ENCODE measurements around the gene TIAL1. TPM values are rescaled to one million over a fixed set of nuclear protein-coding genes. Genes with fewer than 3 reads are reported as not detected.

The TIAL1 gene
- total and polyA plus RNA-seq, 2 of the 13 experiments (the other 11 are each of a cell fraction or from before 2014, with no cell fraction given): 31.5 to 148 TPM

GRCh38 chr10:119608316-119609155 is 11.8 kb upstream of the TIAL1 start (continued):
- peak; percentile 27; the same call in 1 of the 2 replicates for TF ChIP-seq ZFX (CRISPR knock-in tag; IDR thresholded peaks at IDR 0.05; ENCODE audit: low read depth)
- no peak for TF ChIP-seq ETV5 (CRISPR knock-in tag; IDR thresholded peaks at IDR 0.05; ENCODE audit: borderline replicate concordance)
- TF ChIP-seq ZNF432 (CRISPR knock-in tag; IDR thresholded peaks at IDR 0.05; ENCODE audit: borderline replicate concordance): no peak
- no peak for TF ChIP-seq AGO2 (optimal IDR thresholded peaks at IDR 0.05; ENCODE audit: low read depth, low read length)
- TF ChIP-seq STAG1 (CRISPR knock-in tag; IDR thresholded peaks at IDR 0.05): peak; percentile 86
- TF ChIP-seq CTCF (CRISPR knock-in tag; IDR thresholded peaks at IDR 0.05): peak; percentile 88
- TF ChIP-seq HMGXB4 (CRISPR knock-in tag; IDR thresholded peaks at IDR 0.05; ENCODE audit: borderline replicate concordance in 1 of 2, low read depth in 1 of 2): peak in 1 of 2 experiments; percentile 58; a peak in 2 of 4 replicates
- TF ChIP-seq ZNF326 (CRISPR knock-in tag; IDR thresholded peaks at IDR 0.05; ENCODE audit: borderline replicate concordance): no peak
- TF ChIP-seq NR2C2 (CRISPR knock-in tag; IDR thresholded peaks at IDR 0.05; ENCODE audit: borderline replicate concordance): no peak
- TF ChIP-seq SAP130 (CRISPR knock-in tag; IDR thresholded peaks at IDR 0.05; ENCODE audit: low read depth): peak; percentile 11; the same call in 1 of the 2 replicates

Data from HepG2 (cell line).